DND-41 (cell line): ENCODE data around the gene USP4.

Experiments
- EZH2 ChIP-seq: IDR thresholded peaks from 3 replicates; pipeline ENCODE4 v1.6.1; 2012; ENCODE audit warnings: borderline replicate concordance, low read depth, mild to moderate bottlenecking, moderate library complexity, low read length, inconsistent platforms; ENCODE audit not compliant: severe bottlenecking
- TF ChIP-seq, protein P1 (sequence below): IDR thresholded peaks from 2 replicates; pipeline ENCODE4 v1.5.1; 2012; ENCODE audit warnings: borderline replicate concordance, low read length, moderate library complexity, mild to moderate bottlenecking; ENCODE audit not compliant: poor library complexity, severe bottlenecking; ENCODE audit errors: extremely low read depth

DNA sequence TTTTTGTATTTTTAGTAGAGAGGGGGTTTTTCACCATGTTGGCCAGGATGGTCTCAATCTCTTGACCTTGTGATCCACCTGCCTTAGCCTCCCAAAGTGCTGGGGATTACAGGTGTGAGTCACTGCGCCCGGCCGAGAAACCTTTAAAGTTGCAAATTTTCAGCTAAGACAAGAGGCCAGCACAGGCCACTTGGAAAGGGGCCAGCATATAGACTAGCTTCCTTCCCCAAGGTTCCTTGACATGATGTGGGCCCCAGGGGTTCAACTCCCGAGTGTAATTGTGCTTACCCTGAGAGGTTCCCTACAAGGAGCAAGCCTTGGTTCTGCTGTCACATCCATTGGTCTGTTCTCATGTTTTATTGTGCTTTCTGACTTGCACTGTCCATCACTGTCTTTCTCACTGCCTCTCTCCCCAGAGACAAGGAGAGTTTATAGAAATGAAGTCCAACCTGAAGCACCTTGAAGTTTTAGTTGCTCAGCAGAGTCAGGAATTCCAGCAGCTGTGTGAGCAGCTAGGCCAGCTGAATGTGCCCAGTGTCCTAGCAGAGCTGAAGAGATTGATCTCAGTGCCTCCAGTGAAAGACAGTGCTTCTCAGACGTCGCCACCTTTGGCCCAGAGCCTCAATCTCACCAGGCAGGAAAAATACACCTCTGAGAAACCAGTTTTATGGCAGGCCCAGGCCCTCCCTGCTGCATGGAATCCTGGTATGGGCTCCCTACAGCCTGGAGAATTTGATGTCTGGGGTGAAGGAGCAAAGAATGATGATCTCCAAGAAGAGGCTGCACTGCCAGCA, 83.9 kb downstream of the USP4 start:
- TF ChIP-seq, protein P1, sequence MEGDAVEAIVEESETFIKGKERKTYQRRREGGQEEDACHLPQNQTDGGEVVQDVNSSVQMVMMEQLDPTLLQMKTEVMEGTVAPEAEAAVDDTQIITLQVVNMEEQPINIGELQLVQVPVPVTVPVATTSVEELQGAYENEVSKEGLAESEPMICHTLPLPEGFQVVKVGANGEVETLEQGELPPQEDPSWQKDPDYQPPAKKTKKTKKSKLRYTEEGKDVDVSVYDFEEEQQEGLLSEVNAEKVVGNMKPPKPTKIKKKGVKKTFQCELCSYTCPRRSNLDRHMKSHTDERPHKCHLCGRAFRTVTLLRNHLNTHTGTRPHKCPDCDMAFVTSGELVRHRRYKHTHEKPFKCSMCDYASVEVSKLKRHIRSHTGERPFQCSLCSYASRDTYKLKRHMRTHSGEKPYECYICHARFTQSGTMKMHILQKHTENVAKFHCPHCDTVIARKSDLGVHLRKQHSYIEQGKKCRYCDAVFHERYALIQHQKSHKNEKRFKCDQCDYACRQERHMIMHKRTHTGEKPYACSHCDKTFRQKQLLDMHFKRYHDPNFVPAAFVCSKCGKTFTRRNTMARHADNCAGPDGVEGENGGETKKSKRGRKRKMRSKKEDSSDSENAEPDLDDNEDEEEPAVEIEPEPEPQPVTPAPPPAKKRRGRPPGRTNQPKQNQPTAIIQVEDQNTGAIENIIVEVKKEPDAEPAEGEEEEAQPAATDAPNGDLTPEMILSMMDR: no peak
- no peak for TF ChIP-seq EZH2
